ENCODE results near the gene CCIN. TPM values are rescaled to one million over a fixed set of nuclear protein-coding genes. Genes with fewer than 3 reads are reported as not detected.

The CCIN gene
- polyA plus RNA-seq, 3 donors = 0.11 to 2.3 (median 0.35) TPM

DNA sequence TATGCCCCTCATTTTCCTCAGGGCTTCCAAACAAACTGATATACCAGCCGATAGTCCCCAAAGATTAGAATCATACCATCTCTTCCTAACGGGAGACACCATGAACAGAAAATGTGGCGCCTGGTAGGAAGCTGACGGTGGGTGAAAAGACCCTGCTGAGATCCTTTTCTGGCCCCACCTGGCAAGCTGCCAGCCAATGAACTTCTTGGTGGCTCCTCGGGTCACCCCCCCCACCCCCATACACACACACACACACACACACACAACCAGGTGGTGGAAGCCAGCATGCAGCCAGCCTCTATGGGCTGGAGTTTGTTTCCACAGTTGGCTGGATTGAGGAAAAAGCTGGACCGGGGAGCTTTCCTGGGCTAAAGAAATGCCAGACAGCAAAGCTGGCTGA is 4.8 kb upstream of the CCIN start:
- no peak overlapping the region for H3K4me3 ChIP-seq (replicated peaks in 1 of 3; ENCODE audit: low read depth in 2 of 3, low read length in 3 of 3)
- H3K79me2 ChIP-seq (ENCODE audit: insufficient read depth, low read length) = peaks cover 1% of the 10 kb centered on the region
- no peaks in the 10 kb centered on the region for H3K9me3 ChIP-seq (replicated peaks in 1 of 2; ENCODE audit: control insufficient read depth in 1 of 2, insufficient read depth in 1 of 2, low read length in 2 of 2)
- H2AFZ ChIP-seq (ENCODE audit: insufficient read depth, low read depth, low read length, poor library complexity, severe bottlenecking) = no peak overlapping the region
- intact Hi-C loops (cut with micrococcal nuclease) = loop anchor here (10.0 kb wide), 1 partner anchor 130 kb away; the partner anchor contains the start of gene RECK (in 2 of the 2)
- DNase-seq = no peak
- 86% methylated on average over 1 of the region's 6 CpGs for WGBS (ENCODE audit: insufficient coverage)
- Mint-ChIP-seq H3K4me3 (no peak overlapping the region), H3K4me1 (peaks cover 31% of the 10 kb centered on the region), H3K27ac (peak overlapping the region in 4 of 7 donors; percentile 12 to 85 (median 37)), H3K27me3 (ENCODE audit: low read depth in 3 of 3) (peaks cover 1 to 8% (median 7%) of the 10 kb centered on the region in 3 donors), H3K36me3 (peaks cover 41 to 48% of the 10 kb centered on the region in 2 donors), H3K9me3 (peaks cover 0 to 2% (median 0%) of the 10 kb centered on the region in 7 donors)
- H3K27ac ChIP-seq (ENCODE audit: low read depth in 1 of 2, low read length in 2 of 2) = no peak overlapping the region
- H3K4me2 ChIP-seq (replicated peaks; ENCODE audit: extremely low read depth, low read length, poor library complexity, severe bottlenecking) = no peak overlapping the region
- TF ChIP-seq, protein P1, sequence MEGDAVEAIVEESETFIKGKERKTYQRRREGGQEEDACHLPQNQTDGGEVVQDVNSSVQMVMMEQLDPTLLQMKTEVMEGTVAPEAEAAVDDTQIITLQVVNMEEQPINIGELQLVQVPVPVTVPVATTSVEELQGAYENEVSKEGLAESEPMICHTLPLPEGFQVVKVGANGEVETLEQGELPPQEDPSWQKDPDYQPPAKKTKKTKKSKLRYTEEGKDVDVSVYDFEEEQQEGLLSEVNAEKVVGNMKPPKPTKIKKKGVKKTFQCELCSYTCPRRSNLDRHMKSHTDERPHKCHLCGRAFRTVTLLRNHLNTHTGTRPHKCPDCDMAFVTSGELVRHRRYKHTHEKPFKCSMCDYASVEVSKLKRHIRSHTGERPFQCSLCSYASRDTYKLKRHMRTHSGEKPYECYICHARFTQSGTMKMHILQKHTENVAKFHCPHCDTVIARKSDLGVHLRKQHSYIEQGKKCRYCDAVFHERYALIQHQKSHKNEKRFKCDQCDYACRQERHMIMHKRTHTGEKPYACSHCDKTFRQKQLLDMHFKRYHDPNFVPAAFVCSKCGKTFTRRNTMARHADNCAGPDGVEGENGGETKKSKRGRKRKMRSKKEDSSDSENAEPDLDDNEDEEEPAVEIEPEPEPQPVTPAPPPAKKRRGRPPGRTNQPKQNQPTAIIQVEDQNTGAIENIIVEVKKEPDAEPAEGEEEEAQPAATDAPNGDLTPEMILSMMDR (IDR thresholded peaks at IDR 0.05) = no peak
- H4K20me1 ChIP-seq (ENCODE audit: insufficient read depth, low read length) = peaks cover 9% of the 10 kb centered on the region
- no peaks in the 10 kb centered on the region for H3K27me3 ChIP-seq (ENCODE audit: control insufficient read depth in 2 of 2, insufficient read depth in 2 of 2, low read length in 2 of 2)
- H3K36me3 ChIP-seq (replicated peaks in 1 of 2; ENCODE audit: control insufficient read depth in 1 of 2, insufficient read depth in 2 of 2, low read length in 2 of 2) = peaks cover 37 to 48% of the 10 kb centered on the region in 2 donors
- peaks cover 13 to 30% of the 10 kb centered on the region in 2 donors for H3K4me1 ChIP-seq (ENCODE audit: control insufficient read depth in 1 of 2, insufficient read depth in 2 of 2, low read length in 2 of 2)
- H3K9ac ChIP-seq (ENCODE audit: insufficient read depth, low read length, poor library complexity, severe bottlenecking) = no peak overlapping the region

DNA sequence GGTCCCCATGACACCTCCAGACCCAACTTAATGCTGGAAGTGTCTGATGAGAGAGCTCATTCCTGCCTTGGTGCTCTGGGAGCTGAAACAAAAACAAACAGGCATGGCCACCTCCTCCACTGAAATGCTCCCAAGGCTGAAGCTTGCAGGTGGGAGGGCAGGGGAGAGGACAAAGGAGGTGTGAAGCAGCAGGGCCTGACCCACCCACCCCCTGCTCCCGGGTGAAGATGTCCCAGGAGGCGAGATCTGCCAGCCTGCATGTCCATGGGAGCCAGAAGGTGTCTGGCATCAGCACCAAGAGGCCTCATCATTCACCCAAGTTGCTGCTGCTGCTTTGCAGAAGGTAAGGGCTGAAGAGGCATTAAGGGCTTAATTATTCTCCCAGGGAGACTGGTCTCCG is 4.2 kb upstream of the CCIN start:
- intact Hi-C loops (cut with micrococcal nuclease) = loop anchor here (5.0 to 10.0 kb wide), 2 partner anchors 38 to 130 kb away; partner anchors contain the start of gene RECK (in 2 of the 2)
- DNase-seq = no peak
- no peak overlapping the region for H3K4me2 ChIP-seq (replicated peaks; ENCODE audit: extremely low read depth, low read length, poor library complexity, severe bottlenecking)
- Mint-ChIP-seq H3K4me1 (peaks cover 38% of the 10 kb centered on the region), H3K27me3 (ENCODE audit: low read depth in 3 of 3) (peaks cover 3 to 11% (median 7%) of the 10 kb centered on the region in 3 donors), H3K4me3 (no peak overlapping the region), H3K36me3 (peaks cover 36 to 42% of the 10 kb centered on the region in 2 donors), H3K27ac (peak overlapping the region in 5 of 7 donors; percentile 15 to 85 (median 79)), H3K9me3 (peaks cover 0 to 2% (median 0%) of the 10 kb centered on the region in 7 donors)
- no peak overlapping the region for H3K4me3 ChIP-seq (replicated peaks in 1 of 3; ENCODE audit: low read depth in 2 of 3, low read length in 3 of 3)
- TF ChIP-seq, protein P1 (IDR thresholded peaks at IDR 0.05) = no peak
- no peak overlapping the region for H3K27ac ChIP-seq (ENCODE audit: low read depth in 1 of 2, low read length in 2 of 2)
- H2AFZ ChIP-seq (ENCODE audit: insufficient read depth, low read depth, low read length, poor library complexity, severe bottlenecking) = no peak overlapping the region
- H3K9me3 ChIP-seq (replicated peaks in 1 of 2; ENCODE audit: control insufficient read depth in 1 of 2, insufficient read depth in 1 of 2, low read length in 2 of 2) = no peaks in the 10 kb centered on the region
- H3K79me2 ChIP-seq (ENCODE audit: insufficient read depth, low read length) = no peaks in the 10 kb centered on the region
- H3K4me1 ChIP-seq (ENCODE audit: control insufficient read depth in 1 of 2, insufficient read depth in 2 of 2, low read length in 2 of 2) = peaks cover 18 to 28% of the 10 kb centered on the region in 2 donors
- H4K20me1 ChIP-seq (ENCODE audit: insufficient read depth, low read length) = peaks cover 9% of the 10 kb centered on the region
- H3K36me3 ChIP-seq (replicated peaks in 1 of 2; ENCODE audit: control insufficient read depth in 1 of 2, insufficient read depth in 2 of 2, low read length in 2 of 2) = peaks cover 34 to 42% of the 10 kb centered on the region in 2 donors
- no peak overlapping the region for H3K9ac ChIP-seq (ENCODE audit: insufficient read depth, low read length, poor library complexity, severe bottlenecking)
- WGBS (ENCODE audit: insufficient coverage) = 100% methylated on average over 3 of the region's 3 CpGs
- no peaks in the 10 kb centered on the region for H3K27me3 ChIP-seq (ENCODE audit: control insufficient read depth in 2 of 2, insufficient read depth in 2 of 2, low read length in 2 of 2)

Measured in CD14-positive monocyte (primary cell).